IPS DF 6.9 (cell line): Measurements from ENCODE around the gene LRSAM1.

Source experiments
- DNase-seq: peaks from one replicate; pipeline ENCODE4 v3.0.0-alpha.2; 2013; ENCODE audit warnings: low read depth, low spot score
- H3K27ac ChIP-seq: one replicate; pipeline ENCODE4 v1.5.1; 2013; ENCODE audit warnings: low read length, control low read depth
- H3K27me3 ChIP-seq: 2 replicates; pipeline ENCODE4 v1.6.1; 2013; ENCODE audit warnings: mild to moderate bottlenecking, low read length; ENCODE audit not compliant: control insufficient read depth, insufficient read depth
- H3K36me3 ChIP-seq: 2 replicates; pipeline ENCODE4 v1.6.1; 2013; ENCODE audit warnings: low read length; ENCODE audit not compliant: control insufficient read depth, insufficient read depth
- H3K4me1 ChIP-seq: 2 replicates; pipeline ENCODE4 v1.6.1; 2013; ENCODE audit warnings: low read length; ENCODE audit not compliant: control insufficient read depth, insufficient read depth
- H3K4me3 ChIP-seq: 2 replicates; pipeline ENCODE4 v1.5.1; 2013; ENCODE audit warnings: mild to moderate bottlenecking, low read length
- H3K9me3 ChIP-seq: 2 replicates; pipeline ENCODE4 v1.6.1; 2013; ENCODE audit warnings: low read length, inconsistent platforms; ENCODE audit not compliant: control insufficient read depth, insufficient read depth
- WGBS: extraction: QIAGEN DNeasy Blood & Tissue Kit; methylation state at CpG from one replicate; pipeline ENCODE4 v1.1.7; 2013; ENCODE audit warnings: mixed read lengths, missing lambda C conversion rate; ENCODE audit not compliant: insufficient read length, insufficient coverage; 5-methylcytosine and 5-hydroxymethylcytosine counted together

The LRSAM1 gene

DNA sequence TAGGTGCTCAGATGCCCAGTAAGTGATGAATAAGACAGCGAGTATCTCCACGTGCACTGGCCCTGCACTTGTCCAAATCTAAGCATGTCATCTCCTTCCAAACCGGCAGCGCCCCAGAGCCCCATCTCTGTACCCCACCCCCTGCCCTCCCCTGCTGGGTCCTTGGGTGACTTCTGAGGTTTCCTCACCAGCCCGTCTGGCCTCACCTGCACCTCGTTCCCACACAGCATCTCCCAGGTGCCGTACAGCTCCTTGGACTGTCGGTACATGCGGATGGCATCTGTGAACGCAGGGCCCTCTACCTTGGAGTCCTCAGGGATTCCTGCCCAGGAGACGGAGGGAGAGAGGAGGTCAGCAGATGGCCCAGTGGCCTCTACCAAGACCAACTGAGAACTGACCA, 66.3 kb downstream of the LRSAM1 start:
- no peaks in the 10 kb centered on the region for H3K27me3 ChIP-seq
- peaks cover 5% of the 10 kb centered on the region; the same call in 1 of the 2 replicates for H3K4me1 ChIP-seq
- H3K27ac ChIP-seq, result no peak overlapping the region
- no peak overlapping the region for H3K4me3 ChIP-seq
- no peak for DNase-seq
- H3K9me3 ChIP-seq, result no peaks in the 10 kb centered on the region
- no peaks in the 10 kb centered on the region; the same call in 1 of the 2 replicates for H3K36me3 ChIP-seq
- WGBS, result no CpG with 5 or more reads among the region's 11 CpGs

DNA sequence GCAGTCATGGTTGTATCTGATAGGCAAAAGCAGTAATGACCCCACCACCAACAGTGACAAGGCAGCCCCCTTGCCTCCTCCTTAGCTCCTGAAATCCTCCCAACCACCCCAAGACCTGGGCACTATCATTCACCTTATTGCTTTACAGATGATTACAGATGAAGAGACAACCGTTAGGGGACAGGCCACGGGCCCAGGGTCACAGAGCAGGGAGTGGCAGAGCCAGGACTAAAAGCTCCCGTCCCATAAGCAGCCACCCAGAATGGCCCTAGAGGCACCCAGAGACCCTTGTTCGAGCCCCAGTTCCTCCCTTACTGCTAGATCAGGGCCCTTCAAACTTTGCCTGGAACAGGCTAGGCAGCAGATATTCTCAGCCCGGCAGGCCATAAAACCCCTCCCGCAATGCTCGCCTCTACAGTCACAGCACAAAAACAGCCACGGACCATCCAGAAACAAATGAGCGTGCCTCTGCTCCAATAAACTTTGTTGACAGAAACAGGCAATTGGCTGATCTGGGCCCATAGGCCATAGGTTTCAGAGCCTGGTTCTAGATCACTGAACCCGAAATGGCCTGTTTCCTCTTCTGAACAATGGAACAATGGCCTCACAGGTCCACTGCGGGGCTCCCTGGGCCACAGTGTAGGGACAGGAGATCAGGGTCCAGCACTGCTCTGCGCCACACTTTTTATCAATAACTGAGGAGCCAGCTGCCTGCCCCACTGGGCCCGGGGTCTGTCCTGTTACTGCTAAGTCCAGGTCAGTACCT, 67.0 kb downstream of the LRSAM1 start:
- Histone ChIP-seq H3K4me3 (no peak overlapping the region), H3K4me1 (peaks cover 5% of the 10 kb centered on the region; the same call in 1 of the 2 replicates), H3K27me3 (no peaks in the 10 kb centered on the region), H3K36me3 (no peaks in the 10 kb centered on the region; the same call in 1 of the 2 replicates), H3K27ac (no peak overlapping the region), H3K9me3 (no peaks in the 10 kb centered on the region; the same call in 1 of the 2 replicates)
- WGBS, result no CpG with 5 or more reads among the region's 13 CpGs
- DNase-seq, result no peak

DNA sequence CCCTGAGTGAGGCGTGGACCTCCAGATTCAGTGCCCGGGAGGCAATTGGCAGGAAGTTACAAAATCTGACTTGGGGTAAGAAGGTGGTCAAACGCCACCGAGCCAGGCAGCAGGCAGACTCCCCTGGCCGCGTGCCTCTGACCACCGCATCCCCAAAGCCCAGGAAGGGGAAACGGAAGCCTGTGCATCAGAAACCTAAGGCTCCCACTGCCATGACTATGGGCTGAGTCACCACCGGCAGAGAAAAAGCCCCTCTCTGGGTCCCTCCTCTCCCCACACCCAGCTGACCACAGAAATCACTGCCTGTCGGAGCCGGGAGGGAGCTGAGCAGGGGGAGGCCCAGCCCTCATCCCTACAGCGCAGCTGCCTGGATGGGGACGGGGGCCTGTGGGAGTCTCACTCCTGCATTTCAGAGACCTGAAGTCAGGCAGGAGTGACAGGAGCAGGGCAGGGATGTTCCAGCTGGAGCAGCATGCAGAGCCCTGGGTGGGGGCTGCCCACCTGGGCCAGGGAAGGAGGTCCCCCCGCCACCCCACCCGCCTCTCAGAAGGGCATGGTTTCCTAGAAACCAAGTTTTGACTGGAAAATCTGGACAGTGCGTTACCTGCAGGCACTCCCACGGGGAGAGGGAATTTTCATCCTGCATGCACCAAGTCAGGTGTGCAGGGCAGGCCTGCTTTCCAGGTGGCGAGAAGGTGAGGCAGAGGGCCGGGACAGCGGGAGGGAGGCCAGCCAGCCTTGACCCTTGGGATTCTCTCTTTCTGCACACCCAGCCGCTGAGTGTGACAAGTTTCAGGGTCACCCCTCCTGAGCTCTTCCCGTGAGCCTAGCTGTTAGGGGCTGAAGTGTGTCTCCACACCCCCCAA, 68.2 kb downstream of the LRSAM1 start:
- DNase-seq, result no peak

DNA sequence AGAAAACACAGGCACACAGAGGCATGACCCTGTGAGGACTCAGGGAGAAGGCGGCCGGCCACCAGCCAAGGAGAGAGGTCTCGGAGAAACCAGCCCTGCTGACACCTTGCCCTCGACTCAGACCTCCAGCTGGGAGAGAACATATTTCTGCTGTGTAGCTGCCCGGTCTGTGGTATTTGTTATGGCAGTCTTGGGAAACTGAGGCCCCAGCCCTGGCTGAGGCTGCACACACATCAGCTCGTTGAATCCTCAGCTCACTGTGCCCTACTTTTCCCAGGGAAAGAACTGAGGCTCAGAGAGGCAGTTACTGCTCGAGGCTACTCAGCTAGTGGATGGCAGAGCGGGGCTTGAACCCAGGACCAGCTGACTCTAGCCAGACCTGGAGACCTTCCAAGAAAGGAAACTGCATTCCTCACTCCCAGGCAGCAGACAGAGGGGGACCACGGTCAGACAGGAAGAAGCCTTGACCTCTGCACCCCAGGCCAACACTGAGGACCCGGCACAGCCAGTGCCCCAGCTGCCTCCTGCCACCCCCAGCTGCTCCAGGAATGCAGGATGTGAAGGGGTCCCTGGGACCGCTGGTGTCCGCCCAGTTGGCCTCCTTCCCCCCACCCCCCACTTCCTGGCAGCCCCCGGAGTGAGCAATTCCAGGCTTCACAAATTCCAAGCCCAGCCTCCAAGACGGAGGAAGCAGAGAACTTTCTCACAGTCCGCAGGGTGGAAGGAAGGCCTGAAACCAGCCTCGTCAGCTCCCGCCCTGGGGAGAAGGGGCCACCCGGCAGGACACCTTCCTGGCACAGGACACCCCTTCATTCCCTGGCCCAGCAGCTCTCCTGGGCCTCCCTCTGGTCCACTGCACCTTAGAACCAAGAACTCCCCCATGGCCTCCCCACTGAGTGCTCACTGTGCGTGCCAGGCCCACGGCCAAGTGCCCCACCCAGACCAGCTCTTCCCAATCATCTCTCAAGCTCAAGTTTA, 69.9 kb downstream of the LRSAM1 start:
- WGBS, result no CpG with 5 or more reads among the region's 20 CpGs
- Histone ChIP-seq H3K27me3 (no peaks in the 10 kb centered on the region), H3K27ac (no peak overlapping the region), H3K36me3 (peaks cover 11% of the 10 kb centered on the region), H3K4me3 (no peak overlapping the region), H3K4me1 (peaks cover 5% of the 10 kb centered on the region; the same call in 1 of the 2 replicates), H3K9me3 (no peaks in the 10 kb centered on the region; the same call in 1 of the 2 replicates)
- DNase-seq, result no peak

More for the DNA sequence above, 68.2 kb downstream of the LRSAM1 start:
- H3K9me3 ChIP-seq, result no peaks in the 10 kb centered on the region; the same call in 1 of the 2 replicates
- H3K27ac ChIP-seq, result no peak overlapping the region
- peaks cover 5% of the 10 kb centered on the region for H3K36me3 ChIP-seq
- no peak overlapping the region for H3K4me3 ChIP-seq
- no CpG with 5 or more reads among the region's 22 CpGs for WGBS
- no peaks in the 10 kb centered on the region for H3K27me3 ChIP-seq
- peaks cover 5% of the 10 kb centered on the region; the same call in 1 of the 2 replicates for H3K4me1 ChIP-seq

DNA sequence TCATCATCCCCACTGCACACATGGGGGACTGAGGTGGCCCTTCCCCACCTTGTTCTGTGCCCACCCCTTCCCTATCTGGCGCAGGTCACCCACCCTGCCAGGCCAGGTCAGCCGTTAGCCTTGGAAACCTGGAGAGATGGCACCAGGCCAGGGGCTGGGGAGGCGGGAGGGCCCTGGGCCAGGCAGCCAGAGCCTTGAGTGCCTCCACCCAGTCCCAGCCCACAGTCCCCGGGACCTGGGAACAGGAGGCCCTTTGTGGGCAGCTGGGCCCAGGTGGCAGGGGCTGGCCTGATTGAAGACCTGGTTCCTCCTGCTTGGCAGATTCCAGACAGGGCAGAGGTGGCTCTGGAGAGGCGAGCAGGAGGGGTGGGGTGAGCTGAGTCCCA, 70.6 kb downstream of the LRSAM1 start:
- Histone ChIP-seq H3K4me3 (no peak overlapping the region), H3K4me1 (peaks cover 5% of the 10 kb centered on the region; the same call in 1 of the 2 replicates), H3K36me3 (peaks cover 11% of the 10 kb centered on the region), H3K27me3 (no peaks in the 10 kb centered on the region), H3K9me3 (no peaks in the 10 kb centered on the region; the same call in 1 of the 2 replicates), H3K27ac (no peak overlapping the region)
- DNase-seq, result no peak
- no CpG with 5 or more reads among the region's 5 CpGs for WGBS

DNA sequence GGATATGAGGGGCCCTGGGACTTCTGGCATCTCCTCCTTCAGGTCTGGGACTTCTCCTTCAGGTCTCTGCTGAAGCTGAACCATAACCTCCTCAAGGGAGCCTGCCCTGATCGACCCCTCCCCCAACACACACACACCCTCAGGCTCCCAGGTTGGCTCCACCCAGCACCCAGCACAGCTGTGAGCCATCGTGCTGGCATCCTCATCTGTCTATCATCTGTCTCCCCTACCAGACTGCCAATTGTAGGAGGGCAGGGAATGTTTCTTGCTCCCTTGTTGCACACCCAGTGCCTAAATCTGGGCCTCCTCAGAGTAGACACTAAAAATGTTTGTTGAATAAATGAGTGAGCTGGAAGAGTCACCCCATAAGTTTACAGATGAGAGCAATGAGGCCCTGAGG, 71.4 kb downstream of the LRSAM1 start:
- DNase-seq, result no peak

DNA sequence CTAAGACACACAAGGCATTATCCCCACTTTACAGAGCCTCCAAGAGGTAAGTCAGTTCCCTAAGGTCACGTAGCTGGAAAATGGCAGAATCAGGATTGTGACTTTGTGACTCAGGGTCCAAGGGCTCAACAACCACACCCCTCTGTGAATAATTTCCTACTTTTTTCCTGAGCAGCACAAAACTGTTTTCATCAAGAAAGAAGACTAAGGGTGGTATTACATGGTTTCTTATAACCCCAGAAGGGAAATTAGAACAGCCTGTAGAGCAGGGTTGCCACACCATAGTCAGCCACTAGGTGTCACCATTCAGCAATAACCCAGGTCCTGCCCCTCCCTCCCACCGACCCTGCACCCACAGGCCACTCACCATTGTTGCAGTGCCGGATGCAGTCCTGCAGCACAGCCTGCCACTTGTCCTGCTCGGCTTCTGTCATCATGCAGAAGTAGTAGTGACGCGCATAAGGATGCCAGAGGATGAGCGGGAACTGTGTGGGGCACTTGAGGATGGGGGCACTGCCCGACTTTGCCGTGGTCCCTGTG, 72.1 kb downstream of the LRSAM1 start:
- peaks cover 11% of the 10 kb centered on the region for H3K36me3 ChIP-seq
- no peaks in the 10 kb centered on the region; the same call in 1 of the 2 replicates for H3K9me3 ChIP-seq
- no peak overlapping the region for H3K4me3 ChIP-seq
- peak; percentile 41 for DNase-seq
- peaks cover 5% of the 10 kb centered on the region; the same call in 1 of the 2 replicates for H3K4me1 ChIP-seq
- no peak overlapping the region for H3K27ac ChIP-seq
- no CpG with 5 or more reads among the region's 9 CpGs for WGBS
- no peaks in the 10 kb centered on the region for H3K27me3 ChIP-seq

More for the DNA sequence above, 71.4 kb downstream of the LRSAM1 start:
- Histone ChIP-seq H3K4me1 (peaks cover 5% of the 10 kb centered on the region; the same call in 1 of the 2 replicates), H3K27ac (no peak overlapping the region), H3K4me3 (no peak overlapping the region), H3K27me3 (no peaks in the 10 kb centered on the region), H3K9me3 (no peaks in the 10 kb centered on the region; the same call in 1 of the 2 replicates), H3K36me3 (peaks cover 11% of the 10 kb centered on the region)
- no CpG with 5 or more reads among the region's 2 CpGs for WGBS

DNA sequence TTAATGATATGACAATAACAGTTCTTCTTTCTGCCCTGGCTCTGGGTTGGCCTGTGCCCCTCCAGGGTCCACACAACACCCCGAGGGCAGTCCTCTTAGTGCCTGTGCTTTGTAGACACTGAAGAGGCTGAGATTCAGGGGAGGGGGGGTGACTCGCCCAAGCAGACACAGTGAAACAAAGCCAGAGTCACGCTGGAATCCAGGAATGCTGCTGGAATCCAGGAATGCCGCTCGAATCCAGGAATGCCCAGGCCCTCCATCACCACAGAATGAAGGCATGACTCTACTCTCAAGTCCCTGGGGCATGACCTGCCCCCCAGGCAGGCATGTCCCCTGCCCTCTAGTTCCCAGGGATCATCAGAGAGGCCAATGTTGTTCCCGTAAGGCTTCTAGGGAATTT, 73.1 kb downstream of the LRSAM1 start:
- no peak overlapping the region for H3K4me3 ChIP-seq
- no peak overlapping the region for H3K27ac ChIP-seq

DNA sequence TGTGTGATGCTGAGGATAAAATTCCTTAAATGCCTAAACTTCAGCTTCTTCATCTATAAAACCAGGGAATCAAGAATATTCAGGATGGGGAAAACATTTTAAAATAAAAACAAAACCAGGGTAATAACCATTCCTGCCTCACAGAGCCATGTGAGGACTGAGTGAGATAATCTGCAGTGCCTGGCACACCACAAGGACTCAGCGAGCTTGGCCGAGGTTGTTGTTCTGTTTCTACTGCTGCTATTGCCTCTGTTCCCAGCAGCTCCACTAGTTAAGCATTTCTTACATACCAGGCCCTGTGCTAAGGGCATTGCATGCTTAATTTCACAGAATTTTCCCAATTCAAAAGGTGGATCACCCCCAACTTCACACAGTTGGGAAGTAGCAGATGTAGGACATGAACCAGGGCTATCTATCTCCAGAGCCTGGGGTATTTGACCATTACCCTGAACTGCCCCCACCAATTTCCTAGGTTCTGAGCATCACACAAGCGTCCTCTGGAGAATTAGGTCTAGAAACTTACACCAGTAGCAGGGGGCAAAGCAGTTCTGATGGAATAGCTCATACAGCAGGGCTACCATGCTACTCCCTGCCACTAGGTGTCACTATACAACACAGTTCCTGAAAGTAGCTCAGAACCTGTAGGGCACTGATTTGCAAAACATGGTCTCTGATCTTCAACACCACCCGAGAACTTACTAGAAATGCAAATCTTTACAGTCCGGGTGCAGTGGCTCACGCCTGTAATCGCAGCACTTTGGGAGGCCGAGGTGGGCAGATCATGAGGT, 74.3 kb downstream of the LRSAM1 start:
- peaks cover 7% of the 10 kb centered on the region; the same call in 1 of the 2 replicates for H3K4me1 ChIP-seq
- H3K4me3 ChIP-seq, result no peak overlapping the region
- no peaks in the 10 kb centered on the region for H3K27me3 ChIP-seq
- DNase-seq, result no peak
- H3K36me3 ChIP-seq, result peaks cover 11% of the 10 kb centered on the region
- H3K9me3 ChIP-seq, result no peaks in the 10 kb centered on the region; the same call in 1 of the 2 replicates
- no peak overlapping the region for H3K27ac ChIP-seq
- WGBS, result no CpG with 5 or more reads among the region's 8 CpGs

More for the DNA sequence above, 73.1 kb downstream of the LRSAM1 start:
- WGBS, result no CpG with 5 or more reads among the region's 6 CpGs
- Histone ChIP-seq H3K36me3 (peaks cover 11% of the 10 kb centered on the region), H3K4me1 (peaks cover 7% of the 10 kb centered on the region; the same call in 1 of the 2 replicates), H3K27me3 (no peaks in the 10 kb centered on the region), H3K9me3 (no peaks in the 10 kb centered on the region; the same call in 1 of the 2 replicates)
- DNase-seq, result no peak
